ENCODE measurements around the gene DENND4A.

Gene DENND4A

DNA sequence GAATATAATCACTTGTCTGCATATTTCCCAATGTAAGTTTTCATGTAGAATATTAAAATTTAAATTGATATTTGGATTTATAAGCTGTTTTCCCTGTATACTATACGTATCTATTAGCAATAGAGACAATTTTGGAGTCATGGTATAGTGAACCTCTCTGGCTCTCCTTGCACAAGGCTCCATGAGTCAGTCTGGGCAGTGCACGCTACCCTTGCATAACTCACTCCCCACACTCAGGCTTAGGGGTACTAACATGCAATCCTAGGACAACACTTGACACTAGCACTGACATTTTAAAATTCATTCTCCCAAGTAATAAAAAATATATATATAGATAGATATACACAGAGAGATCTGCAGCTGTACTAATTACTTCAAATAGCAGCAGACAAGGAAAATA is 131.2 kb downstream of the DENND4A start:
- DNase-seq = no peak

- DNase-seq = no peak
These were observed 132.5 kb downstream of the DENND4A start for GRCh38 chr15:65659502-65660052.

DNA sequence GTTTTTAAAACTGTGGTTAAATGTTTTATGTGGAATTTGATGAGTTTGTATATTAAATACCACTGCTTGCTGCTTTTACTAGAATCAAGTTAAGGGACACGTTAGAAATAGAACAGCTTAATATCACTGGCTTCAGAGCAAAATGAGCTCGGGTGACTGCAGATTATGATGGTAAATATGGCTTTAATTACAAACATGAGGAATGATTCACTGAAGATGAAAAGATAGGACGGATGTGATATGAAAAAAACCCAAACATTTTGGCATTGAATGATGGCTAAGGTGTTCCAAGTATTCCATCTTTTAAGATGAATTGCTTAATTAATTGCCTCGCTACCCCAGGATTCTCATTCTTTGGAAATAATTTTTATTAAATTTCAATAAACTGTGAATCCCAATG is 136.6 kb downstream of the DENND4A start:
- DNase-seq = no peak

- no peak for DNase-seq
These were observed 137.1 kb downstream of the DENND4A start for GRCh38 chr15:65655026-65655425.

GRCh38 chr15:65653801-65654521 is 138.1 kb downstream of the DENND4A start:
- DNase-seq = no peak

- no peak for DNase-seq
These were observed 138.8 kb downstream of the DENND4A start for GRCh38 chr15:65653341-65653740.

DNA sequence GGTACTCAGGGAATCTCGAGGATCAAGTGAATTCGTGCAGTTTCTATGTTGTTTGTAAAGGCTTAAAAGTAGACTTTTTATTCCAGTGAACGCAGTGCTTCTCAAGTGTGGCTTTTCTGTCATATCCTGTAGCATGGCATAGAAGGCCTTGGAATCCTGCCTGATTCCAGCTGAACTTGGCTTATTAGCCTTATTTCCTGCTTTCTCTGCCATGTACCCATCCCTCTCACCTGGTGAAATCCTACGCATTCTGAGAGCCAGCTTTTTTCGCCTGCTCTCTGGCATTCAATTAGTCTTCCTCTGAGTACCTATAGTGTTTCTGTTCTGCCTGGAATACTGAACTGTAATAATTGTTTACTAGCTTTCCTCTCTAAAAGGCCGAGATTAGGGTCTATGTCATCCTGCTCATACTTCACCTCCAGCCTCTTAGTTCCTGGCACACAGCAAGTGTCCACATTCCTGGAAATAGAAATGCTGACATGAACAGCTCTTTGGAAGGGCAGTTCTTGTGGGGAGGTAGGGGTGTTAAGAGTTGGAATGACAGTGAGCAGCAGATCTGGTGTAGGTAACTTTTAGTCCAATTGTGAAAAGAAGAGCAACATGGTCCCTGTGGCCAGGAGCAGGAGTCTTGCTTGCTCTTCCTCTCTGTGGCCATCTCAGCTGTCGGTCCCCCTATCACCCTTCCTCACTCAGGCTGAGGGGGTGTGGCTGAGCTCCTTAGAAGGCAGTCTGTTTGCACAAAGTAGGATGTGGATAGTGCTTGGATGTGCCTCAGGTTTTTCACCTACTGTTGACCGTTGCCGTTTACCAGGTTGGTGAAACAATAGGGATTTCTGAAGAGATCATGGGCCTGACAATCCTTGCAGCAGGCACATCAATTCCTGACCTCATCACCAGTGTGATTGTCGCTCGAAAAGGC is 140.0 kb downstream of the DENND4A start:
- no peak for DNase-seq

GRCh38 chr15:65651042-65651322 is 141.1 kb downstream of the DENND4A start:
- no peak for DNase-seq

DNA sequence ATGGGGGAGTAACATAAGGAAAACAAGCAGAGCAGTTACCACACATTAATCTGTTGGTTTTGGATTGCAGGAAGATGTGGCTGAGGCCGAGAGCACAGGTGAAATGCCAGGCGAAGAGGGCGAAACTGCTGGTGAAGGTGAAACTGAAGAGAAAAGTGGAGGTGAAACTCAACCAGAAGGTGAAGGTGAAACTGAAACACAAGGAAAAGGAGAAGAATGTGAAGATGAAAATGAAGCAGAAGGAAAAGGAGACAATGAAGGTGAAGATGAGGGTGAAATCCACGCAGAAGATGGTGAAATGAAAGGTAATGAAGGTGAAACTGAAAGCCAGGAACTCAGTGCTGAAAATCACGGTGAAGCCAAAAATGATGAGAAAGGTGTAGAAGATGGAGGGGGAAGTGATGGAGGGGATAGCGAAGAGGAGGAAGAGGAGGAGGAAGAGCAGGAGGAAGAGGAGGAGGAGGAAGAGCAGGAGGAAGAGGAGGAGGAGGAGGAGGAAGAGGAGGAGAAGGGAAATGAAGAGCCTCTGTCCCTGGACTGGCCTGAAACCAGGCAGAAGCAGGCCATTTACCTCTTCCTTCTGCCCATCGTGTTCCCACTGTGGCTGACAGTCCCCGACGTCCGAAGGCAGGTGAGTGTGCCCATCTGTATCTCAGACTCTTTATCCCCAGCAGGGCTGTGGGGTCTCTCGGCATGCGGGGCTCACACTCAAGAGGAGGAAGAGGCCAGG is 141.6 kb downstream of the DENND4A start:
- DNase-seq = no peak

GRCh38 chr15:65646486-65646885 is 145.6 kb downstream of the DENND4A start:
- no peak for DNase-seq

DNA sequence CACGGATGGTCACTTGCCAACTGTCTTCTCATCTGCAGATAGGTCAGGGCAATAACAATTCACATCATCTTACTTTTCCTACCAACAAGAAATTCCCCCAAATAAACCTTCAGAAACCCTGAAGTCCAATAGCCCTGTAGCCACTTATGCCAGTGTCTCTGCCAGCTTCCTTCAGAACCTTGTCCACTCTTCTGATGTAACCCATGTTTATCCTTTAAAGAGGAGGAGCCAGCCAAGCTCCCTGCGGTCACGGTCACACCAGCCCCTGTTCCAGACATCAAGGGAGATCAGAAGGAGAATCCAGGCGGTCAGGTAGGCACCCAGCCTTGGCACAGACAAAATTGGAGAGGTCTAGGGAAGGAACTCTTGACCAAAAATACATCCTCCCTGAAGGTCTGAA is 146.7 kb downstream of the DENND4A start:
- DNase-seq = no peak

- DNase-seq = no peak
These were observed 147.8 kb downstream of the DENND4A start for GRCh38 chr15:65644282-65644681.

- no peak for DNase-seq
These were observed 149.5 kb downstream of the DENND4A start for GRCh38 chr15:65642594-65642993.

- no peak for DNase-seq
These were observed 150.2 kb downstream of the DENND4A start for GRCh38 chr15:65641768-65642475.

DNA sequence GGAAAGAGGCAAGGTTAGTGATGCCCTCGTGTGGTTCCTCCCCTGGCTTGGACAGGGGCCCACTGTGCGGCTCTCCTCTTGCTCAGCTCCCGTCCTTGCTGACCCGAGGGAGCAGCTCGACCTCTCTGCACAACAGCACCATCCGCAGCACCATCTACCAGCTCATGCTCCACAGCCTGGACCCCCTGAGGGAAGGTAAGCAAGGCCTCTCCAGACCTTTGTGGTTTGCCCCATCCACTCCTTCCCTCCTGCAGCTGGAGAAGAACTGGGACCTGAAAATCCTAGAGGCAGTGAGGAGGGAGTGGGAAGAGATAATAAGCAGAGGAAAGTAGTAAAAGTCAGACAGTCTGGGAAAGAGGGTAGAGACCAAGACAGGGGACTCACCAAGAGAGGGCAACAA is 152.6 kb downstream of the DENND4A start:
- DNase-seq = no peak

DNA sequence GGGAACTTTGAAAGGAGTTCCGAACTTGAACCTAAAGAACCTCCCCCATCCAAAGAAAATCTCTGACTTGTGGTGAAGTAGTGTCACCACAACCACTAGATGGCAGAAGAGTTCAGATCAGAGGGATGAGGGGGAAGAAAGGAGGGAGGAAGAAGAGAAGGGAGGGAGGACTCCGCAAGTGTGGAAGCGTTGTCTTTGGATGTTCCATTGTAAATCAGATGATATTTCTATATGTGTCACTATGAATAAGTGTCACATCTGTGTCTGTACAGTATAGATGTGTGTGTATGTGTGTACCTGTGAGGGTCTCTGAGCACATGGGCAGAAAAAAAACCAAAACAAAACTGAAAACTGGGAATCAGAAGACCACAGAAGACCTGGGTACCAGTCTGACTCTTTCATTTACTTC is 153.4 kb downstream of the DENND4A start:
- peak; percentile 75 for DNase-seq

- no peak for DNase-seq
These were observed 154.0 kb downstream of the DENND4A start for GRCh38 chr15:65638109-65638508.

GRCh38 chr15:65634356-65634755 is 157.7 kb downstream of the DENND4A start:
- no peak for DNase-seq

- DNase-seq = no peak
These were observed 158.3 kb downstream of the DENND4A start for GRCh38 chr15:65633752-65634151.

DNA sequence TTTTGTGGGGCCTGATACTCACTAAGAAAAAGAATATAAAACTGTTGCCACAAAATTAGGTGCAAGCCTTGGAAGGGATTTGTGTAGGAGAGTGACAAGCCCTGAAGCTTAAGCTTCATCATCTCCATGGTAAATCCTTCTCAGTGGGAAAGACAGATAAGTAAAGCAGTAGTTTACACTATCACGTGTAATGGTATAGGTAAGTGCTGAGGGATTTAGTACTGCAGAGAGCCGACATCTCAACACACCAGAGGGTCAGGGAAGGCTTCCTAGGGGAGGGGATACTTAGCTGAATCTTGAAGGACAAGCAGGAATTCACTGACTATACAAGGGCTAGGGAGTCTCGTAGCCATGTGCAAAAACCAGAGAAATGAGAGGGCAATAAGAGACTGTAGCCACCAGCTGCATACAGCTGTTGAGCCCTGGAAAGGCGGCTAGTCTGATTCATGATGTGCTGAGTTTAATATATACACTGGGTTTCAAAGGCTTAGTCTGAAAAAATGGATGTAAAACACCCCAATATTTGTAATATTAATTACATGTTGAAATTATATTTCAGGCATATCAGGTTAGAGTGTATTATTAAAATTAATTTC is 159.2 kb downstream of the DENND4A start:
- DNase-seq = no peak

DNA sequence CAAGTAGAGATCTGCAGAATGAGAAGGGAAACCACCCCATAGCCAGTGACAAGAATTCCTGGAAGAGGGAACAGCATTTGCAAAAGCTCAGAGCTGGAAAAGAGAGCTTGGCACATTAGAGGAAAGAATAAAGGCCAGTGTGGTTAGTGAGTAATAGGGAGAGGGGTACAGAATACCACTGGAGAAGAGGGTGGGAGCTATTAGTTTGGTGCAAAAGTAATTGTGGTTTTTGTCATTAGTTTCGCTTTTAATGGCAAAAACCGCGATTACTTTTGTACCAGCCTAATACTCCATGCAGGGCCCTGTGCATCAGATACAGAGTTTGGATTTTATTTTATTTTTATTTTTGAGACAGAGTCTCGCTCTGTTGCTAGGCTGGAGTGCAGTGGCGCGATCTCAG is 160.6 kb downstream of the DENND4A start:
- DNase-seq = peak; percentile 13

- peak; percentile 7 for DNase-seq
These were observed 161.3 kb downstream of the DENND4A start for GRCh38 chr15:65630760-65631159.
